NCI-H345 treated with DMSO at 0.1 percent for 48 hours (cell line): ENCODE results near the gene RPL6.
"Not testable (repeated sequence)": the region's sequence is repeated elsewhere in the genome, so short reads cannot be mapped to it uniquely, and the experiment has no call there.

Experiments
- DNase-seq: peaks from one replicate; lab custom pipeline; 2025; ENCODE audit not compliant: unreplicated experiment; lab: John Stamatoyannopoulos, UW

The RPL6 gene

DNA sequence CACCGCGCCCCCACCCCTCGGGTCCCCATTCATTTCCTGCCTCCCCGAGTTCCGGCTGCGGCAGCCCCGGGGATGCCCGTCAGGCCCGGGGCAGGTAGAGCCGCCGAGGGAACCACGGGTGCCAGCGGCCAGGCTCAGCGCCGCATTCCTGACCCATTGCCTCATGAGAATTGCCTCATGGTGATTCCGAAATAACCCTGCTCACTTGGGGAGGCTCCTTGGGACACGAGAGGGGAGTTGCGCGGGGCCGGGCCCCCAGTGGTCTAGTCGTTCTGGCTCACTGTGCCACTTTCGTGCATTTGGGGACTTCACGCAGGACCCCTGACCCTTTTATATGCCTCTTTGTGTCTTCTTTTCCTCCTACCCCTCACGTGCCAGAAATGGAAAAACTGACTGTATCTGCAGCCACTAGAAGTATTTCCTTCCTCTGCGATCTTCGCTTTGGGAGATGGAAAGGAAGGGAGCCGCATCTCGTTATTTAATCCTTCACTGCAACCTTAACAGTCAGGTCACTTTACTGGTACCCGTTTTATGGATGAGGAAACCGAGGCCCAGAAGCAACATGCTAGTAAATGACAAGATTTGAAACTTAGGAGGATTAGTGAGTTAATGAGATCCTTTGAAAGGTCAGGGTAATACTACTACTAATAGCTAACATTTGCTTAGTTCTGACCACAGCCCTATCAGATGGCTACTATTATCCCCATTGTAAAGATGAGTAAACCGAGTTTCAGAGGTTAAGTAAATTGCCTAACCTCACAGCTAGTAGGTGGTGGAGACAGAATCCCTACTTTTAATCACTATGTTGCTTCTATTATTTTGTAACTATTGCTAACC is 10.1 kb upstream of the RPL6 start:
- DNase-seq: no peak

DNA sequence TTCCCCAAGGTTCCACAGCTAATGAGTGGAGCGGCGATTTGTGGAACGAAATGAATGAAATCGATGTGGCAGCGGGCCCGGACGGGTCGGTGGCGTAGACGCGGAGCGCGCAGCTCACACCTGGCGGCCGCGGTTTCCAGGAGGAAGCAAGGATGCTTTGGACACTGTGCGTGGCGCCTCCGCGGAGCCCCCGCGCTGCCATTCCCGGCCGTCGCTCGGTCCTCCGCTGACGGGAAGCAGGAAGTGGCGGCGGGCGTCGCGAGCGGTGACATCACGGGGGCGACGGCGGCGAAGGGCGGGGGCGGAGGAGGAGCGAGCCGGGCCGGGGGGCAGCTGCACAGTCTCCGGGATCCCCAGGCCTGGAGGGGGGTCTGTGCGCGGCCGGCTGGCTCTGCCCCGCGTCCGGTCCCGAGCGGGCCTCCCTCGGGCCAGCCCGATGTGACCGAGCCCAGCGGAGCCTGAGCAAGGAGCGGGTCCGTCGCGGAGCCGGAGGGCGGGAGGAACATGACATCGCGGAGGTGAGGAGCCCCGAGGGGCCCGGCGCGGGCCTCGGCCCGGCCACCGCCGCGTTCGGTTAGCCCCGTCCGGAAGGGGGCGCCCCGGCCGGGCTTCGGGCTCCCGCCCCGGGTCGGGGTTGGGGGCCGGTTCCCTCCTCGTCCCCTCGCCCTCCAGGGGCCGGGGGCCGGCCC is 9.3 kb upstream of the RPL6 start, which contains the start of gene PTPN11:
TSS of gene PTPN11 (plus strand) at position 340 of the 689 bp plus-strand sequence. CDS start at position 505, 165 bp downstream.
- DNase-seq: peak; percentile 52

DNA sequence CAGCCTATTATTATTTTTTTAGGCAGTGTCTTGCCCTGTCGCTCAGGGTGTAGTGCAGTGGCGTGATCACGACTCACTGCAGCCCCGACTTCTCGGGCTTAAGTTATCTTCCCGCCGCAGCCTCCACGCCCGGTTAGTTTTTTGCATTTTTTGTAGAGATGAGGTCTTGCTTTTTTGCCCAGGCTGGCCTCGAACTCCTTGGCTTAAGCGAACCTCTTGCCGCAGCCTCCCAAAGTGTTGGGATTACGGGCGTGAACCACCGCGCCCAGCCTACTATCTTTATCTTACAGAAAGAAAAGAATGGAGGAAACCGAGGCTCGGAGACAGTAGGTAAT is 8.8 kb upstream of the RPL6 start:
- no peak for DNase-seq

DNA sequence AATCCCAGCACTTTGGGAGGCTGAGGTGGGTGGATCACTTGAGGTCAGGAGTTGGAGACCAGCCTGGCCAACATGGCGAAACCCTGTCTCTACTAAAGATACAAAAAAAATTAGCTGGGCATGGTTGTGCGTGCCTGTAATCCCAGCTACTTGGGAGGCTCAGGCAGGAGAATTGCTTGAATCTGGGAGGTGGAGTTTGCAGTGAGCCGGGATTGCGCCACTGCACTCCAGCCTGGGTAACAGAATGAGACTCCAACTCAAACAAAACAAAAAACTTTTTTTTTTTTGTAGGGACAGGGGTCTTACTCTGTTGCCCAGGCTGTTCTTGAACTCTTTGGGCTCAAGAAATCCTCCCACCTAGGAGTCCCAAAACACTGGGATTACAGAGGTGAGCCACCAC is 6.1 kb upstream of the RPL6 start:
- not testable (repeated sequence) for DNase-seq

DNA sequence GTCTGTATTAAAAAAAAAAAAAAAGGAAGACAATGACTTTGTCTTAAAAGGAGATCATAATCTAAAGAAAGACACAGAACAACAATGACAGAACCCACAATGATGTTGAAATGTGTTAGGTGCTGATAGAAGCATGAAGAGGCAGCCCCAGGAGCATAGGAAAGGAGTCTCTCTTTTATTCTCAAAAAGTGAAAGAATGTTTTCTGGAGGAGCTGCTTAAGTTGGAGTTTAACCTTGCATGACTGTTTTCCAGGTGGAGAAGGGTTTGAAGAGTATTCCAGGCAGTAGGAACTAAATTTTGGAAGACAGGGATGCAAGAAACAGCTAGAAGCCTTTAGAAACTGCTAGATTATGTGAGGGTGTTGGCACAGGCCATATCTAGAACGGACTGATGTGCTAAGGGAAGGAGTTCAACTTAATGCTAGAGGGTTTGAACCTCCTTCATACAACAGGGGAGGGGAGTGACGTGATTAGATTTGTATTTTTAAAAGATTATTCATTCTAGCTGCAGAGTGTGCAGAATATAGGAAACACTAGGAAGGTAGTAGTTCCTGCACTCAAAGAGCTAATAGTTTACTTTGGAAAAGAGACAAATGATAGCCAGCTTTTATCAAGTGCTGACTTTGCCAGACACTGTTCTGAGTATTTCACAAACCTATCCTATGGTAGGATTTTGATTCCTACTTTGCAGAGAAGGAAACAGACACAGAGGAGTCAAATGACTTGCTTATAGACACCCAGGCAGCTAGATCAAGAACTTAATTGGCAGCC is 4.6 kb upstream of the RPL6 start:
- DNase-seq: no peak

DNA sequence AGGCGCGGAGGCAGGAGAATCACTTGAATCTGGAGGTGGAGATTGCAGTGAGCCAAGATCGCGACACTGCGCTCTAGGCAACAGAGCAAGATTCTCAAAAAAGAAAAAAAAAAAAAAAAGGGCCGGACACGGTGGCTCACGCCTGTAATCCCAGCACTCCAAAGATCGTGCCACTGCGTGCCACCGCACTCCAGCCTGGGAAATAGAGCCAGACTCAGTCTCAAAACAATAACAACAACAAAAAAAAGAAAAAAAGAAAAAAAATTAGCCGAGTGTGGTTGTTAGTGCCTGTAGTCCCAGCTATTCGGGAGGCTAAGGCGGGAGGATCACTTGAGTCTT is 470 bp upstream of the RPL6 start:
- DNase-seq: no peak

DNA sequence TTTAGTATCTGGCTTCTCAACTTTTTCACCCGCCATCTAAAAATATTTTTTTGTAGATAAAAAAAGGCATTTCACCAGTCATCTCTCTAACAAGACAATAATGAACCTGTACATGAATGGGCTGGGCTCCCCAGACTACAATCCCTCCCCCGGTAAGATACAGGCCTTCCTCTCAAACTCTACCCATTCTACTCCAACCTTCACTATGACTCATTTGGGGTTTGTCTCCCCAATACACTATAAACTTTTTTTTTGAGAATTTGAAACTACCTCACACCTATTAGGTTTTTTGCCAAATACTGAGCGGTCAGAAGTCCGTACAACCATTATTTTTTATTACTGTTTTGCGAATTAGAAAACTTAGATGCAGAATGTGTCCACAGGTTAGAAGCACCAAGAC is 784 bp downstream of the RPL6 start:
- DNase-seq: no peak

DNA sequence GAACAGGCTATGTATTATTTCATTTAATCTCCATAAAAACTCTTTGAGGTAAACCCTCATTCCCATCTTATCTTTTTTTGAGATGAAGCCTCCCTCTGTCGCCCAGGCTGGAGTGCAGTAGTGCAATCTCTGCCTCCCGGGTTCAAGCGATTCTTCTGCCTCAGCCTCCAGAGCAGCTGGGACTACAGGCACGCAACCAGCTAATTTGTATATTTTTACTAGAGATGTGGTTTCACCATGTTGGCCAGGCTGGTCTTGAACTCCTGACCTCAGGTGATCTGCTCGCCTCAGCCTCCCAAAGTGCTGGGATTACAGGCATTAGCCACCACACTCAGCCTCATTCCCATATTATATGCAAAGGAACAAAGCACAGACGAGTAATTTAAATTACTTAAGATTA is 1.7 kb downstream of the RPL6 start:
- DNase-seq: not testable (repeated sequence)

DNA sequence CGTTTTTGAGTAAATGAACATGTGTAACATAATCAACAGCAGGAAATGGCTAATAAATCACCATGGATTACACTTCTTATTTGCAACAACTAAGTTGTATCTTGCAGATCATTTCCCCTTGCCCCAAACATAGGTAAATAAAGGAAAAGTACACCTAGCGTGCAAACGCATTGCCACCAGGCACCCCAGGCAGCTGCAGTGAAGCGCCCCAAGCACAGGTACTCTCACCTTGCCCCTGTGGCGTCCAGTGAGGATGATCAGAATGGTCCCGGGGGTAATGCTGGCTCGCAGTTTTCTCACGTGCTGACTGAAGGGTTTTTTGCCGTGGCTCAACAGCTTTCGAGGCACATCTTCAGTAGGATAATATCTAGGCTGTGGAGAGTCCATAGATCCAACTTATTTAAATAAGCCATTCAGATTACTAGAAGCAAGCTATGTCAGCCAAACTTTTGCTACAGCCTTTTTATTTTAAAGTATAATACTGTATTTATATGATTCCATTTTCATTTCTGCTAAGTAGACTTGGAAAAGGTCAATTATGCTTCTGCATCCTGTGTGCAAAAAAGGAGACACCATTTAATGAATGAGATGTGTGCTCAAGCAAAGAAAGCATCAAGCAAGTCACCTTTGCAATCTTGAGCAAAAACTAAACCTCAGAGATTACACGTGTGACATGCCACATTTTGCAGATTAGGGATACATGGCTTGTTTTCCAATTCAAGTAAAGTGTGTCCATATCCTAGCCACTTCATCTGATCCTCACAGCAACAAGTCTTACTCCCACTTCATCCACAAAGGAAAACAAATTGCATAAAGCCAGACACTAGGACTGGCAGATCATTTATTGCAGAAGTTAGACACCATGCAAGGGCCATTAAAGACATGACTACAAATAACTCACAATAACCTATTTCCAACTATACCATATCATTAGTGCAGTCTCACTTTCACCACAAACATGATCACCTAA is 2.6 kb downstream of the RPL6 start:
- no peak for DNase-seq

DNA sequence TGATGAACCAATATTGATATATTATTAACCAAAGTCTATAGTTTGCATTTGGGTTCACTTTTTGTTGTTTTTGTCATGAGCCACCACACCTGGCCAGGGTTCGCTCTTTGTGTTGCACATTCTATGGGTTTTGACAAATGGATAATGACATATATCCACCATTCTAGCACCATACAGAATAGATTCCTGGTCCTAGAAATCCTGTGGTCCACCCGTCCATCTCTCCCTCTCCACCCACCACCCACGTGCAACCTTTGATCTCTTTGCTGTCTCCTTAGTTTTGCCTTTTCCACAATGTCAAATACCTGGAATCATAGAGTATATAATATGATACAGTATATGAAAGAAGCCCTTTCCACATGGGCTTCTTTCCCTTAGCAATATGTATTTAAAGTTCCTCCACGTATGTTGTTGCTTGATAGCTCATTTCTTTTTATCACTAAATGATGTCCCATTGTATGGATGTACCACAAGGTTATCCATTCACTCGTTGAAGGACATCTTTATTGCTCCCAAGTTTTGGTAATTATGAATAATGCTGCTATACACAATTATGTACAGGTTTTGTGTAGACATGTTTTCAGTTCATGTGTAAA is 7.4 kb downstream of the RPL6 start:
- DNase-seq: no peak

DNA sequence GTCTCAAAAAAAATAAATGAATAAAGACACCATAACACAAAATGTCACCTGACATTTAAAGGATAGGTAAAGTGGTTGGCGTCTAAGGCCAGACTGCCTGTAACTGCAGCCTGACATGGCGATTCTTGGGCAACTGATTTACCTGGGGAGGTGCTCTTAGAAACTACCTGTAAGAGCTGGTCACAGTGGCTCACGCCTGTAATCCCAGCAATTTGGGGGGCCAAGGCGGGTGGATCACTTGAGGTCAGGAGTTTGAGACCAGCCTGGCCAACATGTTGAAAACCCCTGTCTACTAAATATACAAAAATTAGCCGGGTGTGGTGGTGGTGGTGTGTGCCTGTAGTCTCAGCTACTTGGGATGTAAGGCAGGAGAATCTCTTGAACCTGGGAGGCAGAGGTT is 8.4 kb downstream of the RPL6 start:
- DNase-seq: no peak

DNA sequence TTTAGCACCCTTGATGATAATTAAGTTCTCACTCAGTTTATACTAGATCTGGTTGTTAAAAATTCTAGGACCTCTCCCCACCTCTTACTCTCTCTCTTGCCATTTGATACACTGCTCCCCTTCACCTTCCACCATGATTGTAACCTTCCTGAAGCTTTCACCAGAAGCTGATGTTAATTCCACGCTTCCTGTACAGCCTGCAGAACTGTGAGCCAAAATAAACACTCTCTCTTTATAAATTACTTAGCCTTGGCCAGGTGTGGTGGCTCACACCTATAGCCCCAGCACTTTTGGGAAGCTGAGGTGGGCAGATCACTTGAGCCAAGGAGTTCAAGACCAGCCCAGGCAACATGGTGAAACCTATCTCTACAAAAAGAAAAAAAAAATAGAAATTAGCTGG is 16.1 kb downstream of the RPL6 start:
- DNase-seq: no peak

DNA sequence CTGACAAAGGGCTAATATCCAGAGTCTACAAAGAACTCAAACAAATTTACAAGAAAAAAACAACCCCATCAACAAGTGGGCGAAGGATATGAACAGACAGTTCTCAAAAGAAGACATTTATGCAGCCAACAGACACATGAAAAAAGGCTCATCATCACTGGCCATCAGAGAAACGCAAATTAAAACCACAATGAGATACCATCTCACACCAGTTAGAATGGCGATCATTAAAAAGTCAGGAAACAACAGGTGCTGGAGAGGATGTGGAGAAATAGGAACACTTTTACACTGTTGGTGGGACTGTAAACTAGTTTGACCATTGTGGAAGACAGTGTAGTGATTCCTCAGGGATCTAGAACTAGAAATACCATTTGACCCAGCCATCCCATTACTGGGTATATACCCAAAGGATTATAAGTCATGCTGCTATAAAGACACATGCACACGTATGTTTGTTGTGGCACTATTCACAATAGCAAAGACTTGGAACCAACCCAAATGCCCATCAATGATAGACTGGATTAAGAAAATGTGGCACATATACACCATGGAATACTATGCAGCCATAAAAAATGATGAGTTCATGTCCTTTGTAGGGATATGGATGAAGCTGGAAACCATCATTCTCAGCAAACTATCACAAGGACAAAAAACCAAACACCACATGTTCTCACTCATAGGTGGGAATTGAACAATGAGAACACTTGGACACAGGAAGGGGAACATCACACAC is 19.3 kb downstream of the RPL6 start:
- not testable (repeated sequence) for DNase-seq

DNA sequence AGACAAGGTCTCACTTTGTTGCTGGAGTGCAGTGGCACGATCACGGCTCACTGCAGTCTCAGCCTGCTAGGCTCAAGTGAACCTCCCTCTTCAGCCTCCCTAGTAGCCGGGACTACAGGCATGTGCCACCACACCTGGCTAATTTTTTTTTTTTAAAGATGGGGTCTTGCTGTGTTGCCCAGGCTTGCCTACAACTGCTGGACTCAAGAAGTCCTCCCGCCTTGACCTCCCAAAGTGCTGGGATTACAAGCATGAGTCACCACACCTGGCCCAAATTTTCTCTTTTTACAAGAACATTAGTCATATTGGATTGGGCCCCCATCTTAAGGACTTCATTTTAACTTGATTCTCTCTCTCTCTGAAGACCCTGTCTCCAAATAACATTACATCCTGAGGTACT is 20.2 kb downstream of the RPL6 start:
- no peak for DNase-seq

DNA sequence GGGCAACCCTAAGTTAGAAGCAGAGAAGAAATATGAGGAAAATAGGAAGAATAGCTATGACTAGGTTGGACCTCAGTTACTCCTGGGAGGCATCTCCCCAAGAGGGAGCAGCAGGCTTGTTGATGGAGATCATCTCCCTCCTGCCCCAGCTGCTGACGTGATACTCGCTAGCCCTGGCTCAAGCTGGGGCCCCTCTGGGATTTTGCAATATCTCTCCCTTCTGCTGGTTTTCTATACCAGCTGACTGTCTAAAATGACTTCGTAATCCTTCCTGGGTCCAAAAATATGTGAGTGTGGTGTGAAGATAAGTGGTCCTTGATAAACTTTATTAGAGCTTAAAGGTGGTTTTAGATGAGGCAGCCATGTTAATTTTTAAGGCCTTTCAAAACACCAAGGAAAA is 22.7 kb downstream of the RPL6 start:
- no peak for DNase-seq

DNA sequence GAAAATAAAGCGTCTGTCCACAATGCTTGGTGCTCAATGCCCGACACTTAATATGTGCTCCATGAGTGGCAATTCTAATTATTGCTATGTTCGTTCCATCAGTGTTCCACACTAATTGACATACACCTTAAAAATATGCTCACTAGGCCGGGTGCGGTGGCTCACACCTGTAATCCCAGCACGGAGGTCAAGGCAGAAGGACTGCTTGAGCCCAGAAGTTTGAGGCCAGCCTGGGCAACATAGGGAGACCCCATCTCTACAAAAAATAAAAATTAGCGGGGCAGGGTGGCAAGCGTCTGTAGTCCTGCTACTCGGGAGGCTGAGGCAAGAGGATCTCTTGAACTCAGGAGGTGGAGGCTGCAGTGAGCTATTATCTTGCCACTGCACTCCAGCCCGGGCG is 26.5 kb downstream of the RPL6 start:
- no peak for DNase-seq

DNA sequence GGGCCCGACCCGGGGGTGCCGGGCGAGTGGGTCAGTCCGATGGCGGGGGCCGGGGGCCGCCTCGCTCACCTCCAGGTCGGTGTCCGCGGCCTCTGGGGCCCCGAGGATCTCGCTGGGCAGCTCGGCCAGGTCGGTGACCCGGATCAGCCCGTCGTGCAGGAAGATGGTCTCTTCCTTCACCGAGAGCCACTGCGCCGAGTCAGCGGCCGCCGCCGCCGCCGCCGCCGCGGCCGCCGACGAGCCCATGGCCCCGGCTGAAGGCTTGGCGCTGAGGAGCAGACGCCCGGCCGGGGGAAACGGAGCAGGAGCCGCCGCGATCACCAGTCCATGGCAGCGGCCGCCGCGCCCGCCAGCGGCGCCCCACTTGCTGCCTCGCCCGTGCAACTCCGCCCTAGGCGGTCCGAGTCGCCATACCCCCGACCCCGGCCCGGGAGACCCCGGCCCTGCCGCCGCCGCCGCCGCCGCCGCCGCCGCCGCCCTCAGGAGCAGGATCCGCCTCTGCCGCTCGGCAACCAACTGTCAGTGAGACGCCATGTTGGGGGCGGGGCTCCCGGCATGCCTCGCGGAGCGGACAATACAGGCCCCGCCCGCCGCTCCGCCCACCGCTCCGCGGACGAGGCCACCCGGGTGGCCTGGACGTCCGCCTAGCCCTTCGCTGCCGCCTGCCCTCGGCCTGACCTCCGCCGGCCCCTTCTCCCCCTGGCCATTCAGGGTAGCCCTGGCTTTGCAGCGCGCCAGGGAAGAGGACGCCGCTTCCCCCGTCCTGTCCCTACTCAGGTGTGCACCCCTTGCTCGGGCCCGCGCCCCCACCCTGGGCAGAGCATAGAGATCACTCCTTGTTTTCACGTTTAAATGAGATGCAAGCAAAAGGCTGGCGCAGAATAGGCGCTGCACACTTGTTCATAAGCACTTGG is 27.3 kb downstream of the RPL6 start, which contains the start of gene HECTD4:
TSS of gene HECTD4 (minus strand) at position 549 of the 914 bp plus-strand sequence. CDS start at position 246, 303 bp downstream.
- peak; percentile 89 for DNase-seq

DNA sequence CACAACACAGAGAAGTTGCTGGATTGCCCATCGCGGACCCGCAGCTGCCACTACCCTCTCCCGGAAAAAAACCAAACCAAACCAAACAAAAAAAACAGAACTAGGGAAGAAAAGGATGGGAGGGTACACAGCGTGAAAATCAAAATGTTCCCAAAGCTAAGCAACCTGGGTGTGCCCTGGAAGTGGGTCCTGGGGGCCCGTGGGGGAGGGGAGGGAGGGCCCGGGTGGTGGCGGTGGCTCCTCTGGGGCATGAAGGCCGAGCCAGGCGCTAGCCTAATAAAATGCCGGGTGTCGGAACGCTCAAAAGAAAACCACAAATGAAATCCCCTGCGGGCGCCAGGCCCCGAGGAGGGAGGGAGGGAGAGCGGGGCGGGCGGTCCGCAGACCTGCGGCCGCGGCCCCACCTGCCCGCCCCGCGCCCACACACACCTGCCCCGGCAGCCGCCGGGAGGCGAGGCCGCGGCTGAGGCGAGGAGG is 28.0 kb downstream of the RPL6 start:
- no peak for DNase-seq
